Thyroid gland (tissue), 4 donors: ENCODE data around the gene GID8. TPM values are rescaled to one million over a fixed set of nuclear protein-coding genes. Genes with fewer than 3 reads are reported as not detected.
A peak's percentile ranks its signal among the peaks of the same experiment; 100 is the strongest.

Source experiments
- DNase-seq, 2 donors: peaks; one replicate each; pipeline ENCODE4 v3.0.0-alpha.2; 2019
- H3K27ac ChIP-seq, 3 donors: fragments of 200-600 bp; sonication (generic); 1 replicate in 2 of 3; 2 replicates in 1 of 3; pipeline ENCODE4 v1.5.1; 2016 to 2019; ENCODE audit warnings: mild to moderate bottlenecking in 1 of 3, moderate library complexity in 1 of 3
- H3K27me3 ChIP-seq: fragments of 200-600 bp; sonication (generic); one replicate; pipeline ENCODE4 v1.5.1; 2019
- H3K36me3 ChIP-seq, 2 donors: fragments of 200-600 bp; sonication (generic); one replicate each; pipeline ENCODE4 v1.5.1; 2016 to 2019
- H3K4me1 ChIP-seq, 2 donors: fragments of 200-600 bp; sonication (generic); one replicate each; pipeline ENCODE4 v1.5.1; 2017 to 2019
- H3K4me3 ChIP-seq, 3 donors: fragments of 200-600 bp; sonication (generic); replicated peaks in 1 of 3; 1 replicate in 2 of 3; 2 replicates in 1 of 3; pipeline ENCODE4 v1.5.1; 2016; ENCODE audit warnings: mild to moderate bottlenecking in 1 of 3
- H3K9me3 ChIP-seq: fragments of 200-600 bp; sonication (generic); one replicate; pipeline ENCODE4 v1.5.1; 2017
- CTCF ChIP-seq, 6 experiments: fragments of 200-600 bp in 3 of 6; fragments of 450-650 bp in 3 of 6; sonication (generic) in 3 of 6; IDR thresholded peaks; one replicate each; pipeline ENCODE4 v1.5.1; 2016 to 2019; ENCODE audit warnings: antibody characterized with exemption in 6 of 6, mild to moderate bottlenecking in 2 of 6, inconsistent platforms in 1 of 6, moderate library complexity in 1 of 6
- POLR2A ChIP-seq, 2 donors: fragments of 450-650 bp; IDR thresholded peaks; one replicate each; pipeline ENCODE4 v1.6.1; 2017; ENCODE audit warnings: antibody characterized with exemption in 2 of 2, mild to moderate bottlenecking in 2 of 2, moderate library complexity in 1 of 2
- WGBS, 2 donors: methylation state at CpG; one replicate each; pipeline ENCODE4 v1.1.5; 2017; 5-methylcytosine and 5-hydroxymethylcytosine counted together
- intact Hi-C: fragments of 100-400 bp; cut with DNase I; formaldehyde crosslinking; loops from one replicate; pipeline ENCODE4 v1.15.1; 2023
- total RNA-seq, 4 donors: library from RNA; depleted of rRNA; stranded (reverse); fragments of >200 nt; gene quantifications; one replicate each; pipeline ENCODE4 v1.2.3, GENCODE V29; 2016

Gene GID8
- total RNA-seq, 4 donors from 2014 or later: 30.3 to 38.5 (median 34.5) TPM

- Histone ChIP-seq H3K27ac (no peak overlapping the region), H3K4me1 (peaks cover 27 to 35% of the 10 kb centered on the region in 2 donors), H3K4me3 (no peak overlapping the region), H3K9me3 (no peaks in the 10 kb centered on the region), H3K36me3 (peaks cover 19 to 27% of the 10 kb centered on the region in 2 donors), H3K27me3 (no peaks in the 10 kb centered on the region)
- WGBS, 2 donors: 94 to 97% methylated on average over 8 of the region's 8 CpGs
- no peak for TF ChIP-seq POLR2A (IDR thresholded peaks at IDR 0.05)
- no peak for TF ChIP-seq CTCF (IDR thresholded peaks at IDR 0.05)
- DNase-seq: no peak
- intact Hi-C loops: no loop called here
Measured at GRCh38 chr20:62950741-62951140, 12.8 kb downstream of the GID8 start.

- intact Hi-C loops: no loop called here
Measured at GRCh38 chr20:62951143-62951895, 13.4 kb downstream of the GID8 start.

GRCh38 chr20:62951896-62952372 lies 14.0 kb downstream of the GID8 start:
- H3K27ac ChIP-seq: no peak overlapping the region
- H3K36me3 ChIP-seq: peaks cover 7 to 15% of the 10 kb centered on the region in 2 donors
- TF ChIP-seq CTCF (IDR thresholded peaks at IDR 0.05): no peak
- TF ChIP-seq POLR2A (IDR thresholded peaks at IDR 0.05): no peak
- peaks cover 27 to 38% of the 10 kb centered on the region in 2 donors for H3K4me1 ChIP-seq
- H3K27me3 ChIP-seq: no peaks in the 10 kb centered on the region
- H3K9me3 ChIP-seq: no peaks in the 10 kb centered on the region
- no peak overlapping the region for H3K4me3 ChIP-seq
- DNase-seq: no peak
- WGBS, 2 donors: 85 to 89% methylated on average over 8 of the region's 8 CpGs
- intact Hi-C loops: no loop called here

More at GRCh38 chr20:62951143-62951895, 13.4 kb downstream of the GID8 start:
- WGBS, 2 donors: 89 to 92% methylated on average over 11 of the region's 11 CpGs
- Histone ChIP-seq H3K27ac (no peak overlapping the region), H3K9me3 (no peaks in the 10 kb centered on the region), H3K4me3 (no peak overlapping the region), H3K36me3 (peaks cover 13 to 21% of the 10 kb centered on the region in 2 donors), H3K27me3 (no peaks in the 10 kb centered on the region), H3K4me1 (peaks cover 27 to 38% of the 10 kb centered on the region in 2 donors)
- DNase-seq: no peak
- no peak for TF ChIP-seq POLR2A (IDR thresholded peaks at IDR 0.05)
- TF ChIP-seq CTCF (IDR thresholded peaks at IDR 0.05): no peak

GRCh38 chr20:62952373-62952967 lies 14.5 kb downstream of the GID8 start, which contains the start of gene SLC17A9:
Gene SLC17A9, plus strand, starts transcription at chr20:62952709. Its CDS starts 122 bp downstream, at chr20:62952831.
- Histone ChIP-seq H3K36me3 (peaks cover 4 to 12% of the 10 kb centered on the region in 2 donors), H3K27ac (peak within 1 kb of the TSS; percentile 44 to 73 (median 63)), H3K9me3 (no peaks in the 10 kb centered on the region), H3K4me1 (peaks cover 27 to 38% of the 10 kb centered on the region in 2 donors), H3K27me3 (no peaks in the 10 kb centered on the region), H3K4me3 (no peak within 1 kb of the TSS)
- WGBS, 2 donors: 15 to 59% methylated on average over 3 to 21 of the region's 37 CpGs
- TF ChIP-seq CTCF (IDR thresholded peaks at IDR 0.05) (no peak), POLR2A (IDR thresholded peaks at IDR 0.05) (no peak)
- intact Hi-C loops: no loop called here
- DNase-seq: peak; percentile 40 to 51
